DND-41 (cell line): ENCODE results near the gene HLA-DMB.

Source experiments
- CTCF ChIP-seq: IDR thresholded peaks from 2 replicates; pipeline ENCODE4 v1.5.1; 2012; ENCODE audit warnings: borderline replicate concordance, low read length, moderate library complexity, mild to moderate bottlenecking; ENCODE audit not compliant: poor library complexity, severe bottlenecking; ENCODE audit errors: extremely low read depth
- EZH2 ChIP-seq: IDR thresholded peaks from 3 replicates; pipeline ENCODE4 v1.6.1; 2012; ENCODE audit warnings: borderline replicate concordance, low read depth, mild to moderate bottlenecking, moderate library complexity, low read length, inconsistent platforms; ENCODE audit not compliant: severe bottlenecking

GRCh38 chr6:32953775-32954174 lies 12.9 kb upstream of the HLA-DMB start:
- TF ChIP-seq CTCF (no peak), EZH2 (no peak)
